WTC11 (cell line): ENCODE data around the gene MRPS21. TPM values are rescaled to one million over a fixed set of nuclear protein-coding genes. Genes with fewer than 3 reads are reported as not detected.

Source experiments
- ATAC-seq: fragments of 200-7000 bp; cut with Tn5 transposase; 2 replicates; pipeline ENCODE4 v1.10.0; 2021; ENCODE audit warnings: mild to moderate bottlenecking, moderate library complexity
- CTCF ChIA-PET: fragments of 300-600 bp; sonication (Branson Sonifier 250); formaldehyde crosslinking; loops from one replicate; lab custom pipeline; 2021; ENCODE audit warnings: antibody characterized with exemption; lab: Charles Lee
- POLR2A ChIA-PET: fragments of 350-600 bp; sonication (Branson Sonifier 250); formaldehyde crosslinking; loops from one replicate; lab custom pipeline; 2021; ENCODE audit warnings: antibody characterized with exemption; lab: Charles Lee
- DNase-seq: peaks from one replicate; pipeline ENCODE4 v3.0.0; 2021; ENCODE audit warnings: low spot score
- H3K27ac Mint-ChIP-seq: 2 replicates; pipeline ENCODE4 v1.8.0; 2021; ENCODE audit warnings: mixed read lengths
- H3K27me3 Mint-ChIP-seq: 2 replicates; pipeline ENCODE4 v1.8.0; 2021; ENCODE audit warnings: low read depth, mild to moderate bottlenecking, moderate library complexity, mixed read lengths
- H3K36me3 Mint-ChIP-seq: 2 replicates; pipeline ENCODE4 v1.8.0; 2021; ENCODE audit warnings: mixed read lengths
- H3K4me1 Mint-ChIP-seq: 2 replicates; pipeline ENCODE4 v1.8.0; 2022; ENCODE audit warnings: mixed read lengths
- H3K4me3 Mint-ChIP-seq: 2 replicates; pipeline ENCODE4 v1.8.0; 2021; ENCODE audit warnings: mild to moderate bottlenecking, moderate library complexity, mixed read lengths
- H3K9me3 Mint-ChIP-seq: 2 replicates; pipeline ENCODE4 v1.8.0; 2021; ENCODE audit warnings: mixed read lengths
- AFF4 ChIP-seq: sonication (generic); formaldehyde crosslinking; IDR thresholded peaks from 2 replicates; pipeline ENCODE4 v1.8.1; 2023; ENCODE audit warnings: mild to moderate bottlenecking, missing genetic modification reagents, borderline replicate concordance
- MAX ChIP-seq: sonication (generic); formaldehyde crosslinking; IDR thresholded peaks from 2 replicates; pipeline ENCODE4 v1.8.0; 2022; ENCODE audit warnings: mild to moderate bottlenecking, missing genetic modification reagents
- MYBL2 ChIP-seq: sonication (generic); formaldehyde crosslinking; IDR thresholded peaks from 2 replicates; pipeline ENCODE4 v1.8.1; 2023; ENCODE audit warnings: mild to moderate bottlenecking, moderate library complexity, missing genetic modification reagents
- SP1 ChIP-seq: sonication (generic); formaldehyde crosslinking; conservative IDR thresholded peaks from 2 replicates; pipeline ENCODE4 v1.8.1; 2022; ENCODE audit warnings: missing genetic modification reagents
- TEAD4 ChIP-seq: sonication (generic); formaldehyde crosslinking; IDR thresholded peaks from 2 replicates; pipeline ENCODE4 v1.8.0; 2022; ENCODE audit warnings: mild to moderate bottlenecking, missing genetic modification reagents
- ZNF281 ChIP-seq: sonication (generic); formaldehyde crosslinking; IDR thresholded peaks from 2 replicates; pipeline ENCODE4 v1.8.0; 2023; ENCODE audit warnings: mild to moderate bottlenecking, missing genetic modification reagents
- ZNF423 ChIP-seq: fragments of 250-450 bp; sonication (Bioruptor Pico); IDR thresholded peaks from 2 replicates; pipeline ENCODE4 v2.1.2; 2022; ENCODE audit warnings: mild to moderate bottlenecking, moderate library complexity
- total RNA-seq: library from RNA; stranded (reverse); gene quantifications from 3 replicates; pipeline ENCODE4 v1.2.3, GENCODE V29; 2021
- TF ChIP-seq, protein P1 (sequence below): sonication (generic); formaldehyde crosslinking; IDR thresholded peaks from 2 replicates; pipeline ENCODE4 v1.8.0; 2022; ENCODE audit warnings: mild to moderate bottlenecking, missing genetic modification reagents
- TF ChIP-seq, protein P2 (sequence below): sonication (generic); formaldehyde crosslinking; IDR thresholded peaks from 2 replicates; pipeline ENCODE4 v1.8.1; 2023; ENCODE audit warnings: mild to moderate bottlenecking, missing genetic modification reagents, moderate library complexity
- TF ChIP-seq, protein P3 (sequence below): sonication (generic); formaldehyde crosslinking; IDR thresholded peaks from 2 replicates; pipeline ENCODE4 v1.8.0; 2022; ENCODE audit warnings: missing genetic modification reagents

Gene MRPS21
- total RNA-seq, 1 experiment from 2014 or later = 105 TPM

DNA sequence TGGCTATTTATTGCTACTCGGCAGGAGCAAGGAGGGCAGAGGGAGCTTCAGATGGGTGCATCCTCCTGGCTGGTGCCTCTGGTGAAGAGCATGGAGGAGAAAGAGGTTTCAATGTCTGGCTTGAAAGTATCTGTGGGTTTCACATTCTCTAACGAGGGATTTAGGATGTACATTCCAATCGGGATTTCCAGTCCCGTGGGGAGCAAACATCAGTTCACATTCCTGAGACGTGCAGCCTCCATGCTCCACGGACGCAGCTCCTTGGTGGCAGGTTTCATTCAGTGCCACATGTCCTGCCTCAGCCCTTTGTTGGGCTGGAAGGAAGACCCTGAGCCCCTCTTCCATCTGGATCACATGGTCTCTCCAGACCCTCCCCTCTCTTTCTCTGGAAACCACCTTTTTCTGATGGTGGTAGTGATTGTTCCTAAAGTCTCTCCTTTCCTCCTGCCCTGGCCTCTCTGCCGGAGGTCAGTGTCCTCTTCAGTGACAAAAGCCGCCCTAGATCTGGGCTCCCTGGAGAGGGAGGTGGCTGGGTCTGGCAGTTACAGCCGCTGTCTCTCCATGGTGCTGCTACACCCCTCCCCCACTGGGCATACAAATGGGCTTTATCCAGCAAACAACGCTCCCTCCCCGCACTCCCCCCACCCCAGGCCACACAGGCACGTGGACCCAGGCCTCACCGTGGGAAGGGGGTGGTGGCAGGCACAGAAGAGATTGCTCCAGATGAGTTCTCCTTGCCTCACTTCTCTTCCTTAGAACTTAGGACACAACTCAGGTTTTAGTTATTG, 36.9 kb upstream of the MRPS21 start:
- peak; percentile 53 for DNase-seq
- POLR2A ChIA-PET = interaction anchor here (1.1 to 3.3 kb wide), 8 partner anchors 12 to 107 kb away, joined by 4 to 43 read pairs (median 7); partner anchors contain the start of genes APH1A, C1orf54, CIART and RPRD2
- CTCF ChIA-PET = interaction anchor here (0.5 to 6.9 kb wide), 18 partner anchors 11 to 750 kb away, joined by 3 to 123 read pairs (median 4); partner anchors contain the start of genes APH1A, C1orf54, CIART and MINDY1
- no peaks in the 10 kb centered on the region for H3K9me3 Mint-ChIP-seq
- H3K4me1 Mint-ChIP-seq = peaks cover 44% of the 10 kb centered on the region
- H3K4me3 Mint-ChIP-seq = peak overlapping the region; percentile 83
- H3K27ac Mint-ChIP-seq = peak overlapping the region; percentile 95
- no peaks in the 10 kb centered on the region for H3K27me3 Mint-ChIP-seq
- TF ChIP-seq, protein P1, sequence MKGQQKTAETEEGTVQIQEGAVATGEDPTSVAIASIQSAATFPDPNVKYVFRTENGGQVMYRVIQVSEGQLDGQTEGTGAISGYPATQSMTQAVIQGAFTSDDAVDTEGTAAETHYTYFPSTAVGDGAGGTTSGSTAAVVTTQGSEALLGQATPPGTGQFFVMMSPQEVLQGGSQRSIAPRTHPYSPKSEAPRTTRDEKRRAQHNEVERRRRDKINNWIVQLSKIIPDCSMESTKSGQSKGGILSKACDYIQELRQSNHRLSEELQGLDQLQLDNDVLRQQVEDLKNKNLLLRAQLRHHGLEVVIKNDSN (CRISPR knock-in tag) = peak; percentile 75
- TF ChIP-seq MAX (CRISPR knock-in tag) (peak; percentile 49; the same call in 1 of the 2 replicates), ZNF423 (CRISPR knock-in tag) (peak; percentile 65), ZNF281 (CRISPR knock-in tag) (0 out of 2 replicates have a peak, but pooled peaks have one; percentile 22), MYBL2 (CRISPR knock-in tag) (peak; percentile 21; the same call in 1 of the 2 replicates), SP1 (CRISPR knock-in tag) (0 out of 2 replicates have a peak, but pooled peaks have one; percentile 28), TEAD4 (no peak), AFF4 (CRISPR knock-in tag) (no peak)
- TF ChIP-seq, protein P2, sequence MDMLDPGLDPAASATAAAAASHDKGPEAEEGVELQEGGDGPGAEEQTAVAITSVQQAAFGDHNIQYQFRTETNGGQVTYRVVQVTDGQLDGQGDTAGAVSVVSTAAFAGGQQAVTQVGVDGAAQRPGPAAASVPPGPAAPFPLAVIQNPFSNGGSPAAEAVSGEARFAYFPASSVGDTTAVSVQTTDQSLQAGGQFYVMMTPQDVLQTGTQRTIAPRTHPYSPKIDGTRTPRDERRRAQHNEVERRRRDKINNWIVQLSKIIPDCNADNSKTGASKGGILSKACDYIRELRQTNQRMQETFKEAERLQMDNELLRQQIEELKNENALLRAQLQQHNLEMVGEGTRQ (CRISPR knock-in tag) = peak; percentile 76
- TF ChIP-seq, protein P3, sequence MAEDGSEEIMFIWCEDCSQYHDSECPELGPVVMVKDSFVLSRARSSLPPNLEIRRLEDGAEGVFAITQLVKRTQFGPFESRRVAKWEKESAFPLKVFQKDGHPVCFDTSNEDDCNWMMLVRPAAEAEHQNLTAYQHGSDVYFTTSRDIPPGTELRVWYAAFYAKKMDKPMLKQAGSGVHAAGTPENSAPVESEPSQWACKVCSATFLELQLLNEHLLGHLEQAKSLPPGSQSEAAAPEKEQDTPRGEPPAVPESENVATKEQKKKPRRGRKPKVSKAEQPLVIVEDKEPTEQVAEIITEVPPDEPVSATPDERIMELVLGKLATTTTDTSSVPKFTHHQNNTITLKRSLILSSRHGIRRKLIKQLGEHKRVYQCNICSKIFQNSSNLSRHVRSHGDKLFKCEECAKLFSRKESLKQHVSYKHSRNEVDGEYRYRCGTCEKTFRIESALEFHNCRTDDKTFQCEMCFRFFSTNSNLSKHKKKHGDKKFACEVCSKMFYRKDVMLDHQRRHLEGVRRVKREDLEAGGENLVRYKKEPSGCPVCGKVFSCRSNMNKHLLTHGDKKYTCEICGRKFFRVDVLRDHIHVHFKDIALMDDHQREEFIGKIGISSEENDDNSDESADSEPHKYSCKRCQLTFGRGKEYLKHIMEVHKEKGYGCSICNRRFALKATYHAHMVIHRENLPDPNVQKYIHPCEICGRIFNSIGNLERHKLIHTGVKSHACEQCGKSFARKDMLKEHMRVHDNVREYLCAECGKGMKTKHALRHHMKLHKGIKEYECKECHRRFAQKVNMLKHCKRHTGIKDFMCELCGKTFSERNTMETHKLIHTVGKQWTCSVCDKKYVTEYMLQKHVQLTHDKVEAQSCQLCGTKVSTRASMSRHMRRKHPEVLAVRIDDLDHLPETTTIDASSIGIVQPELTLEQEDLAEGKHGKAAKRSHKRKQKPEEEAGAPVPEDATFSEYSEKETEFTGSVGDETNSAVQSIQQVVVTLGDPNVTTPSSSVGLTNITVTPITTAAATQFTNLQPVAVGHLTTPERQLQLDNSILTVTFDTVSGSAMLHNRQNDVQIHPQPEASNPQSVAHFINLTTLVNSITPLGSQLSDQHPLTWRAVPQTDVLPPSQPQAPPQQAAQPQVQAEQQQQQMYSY (CRISPR knock-in tag) = 0 out of 2 replicates have a peak, but pooled peaks have one; percentile 11
- TF ChIP-seq, all 79 proteins: peak for 8
- no peak for ATAC-seq
- peaks cover 6% of the 10 kb centered on the region for H3K36me3 Mint-ChIP-seq
